Activated B cell treated with CpG ODN at 0.5 μM for 24 hours (primary cell): ENCODE results near the gene SDF2. TPM values are rescaled to one million over a fixed set of nuclear protein-coding genes. Genes with fewer than 3 reads are reported as not detected.
"Not testable (repeated sequence)": the region's sequence is repeated elsewhere in the genome, so short reads cannot be mapped to it uniquely, and the experiment has no call there.

ENCODE experiments used
- ATAC-seq: fragments of 200-7000 bp; cut with Tn5 transposase; one replicate; pipeline ENCODE4 v1.10.0; 2021; ENCODE audit warnings: low read depth, mild to moderate bottlenecking, moderate library complexity
- CTCF ChIA-PET: fragments of 350-600 bp; sonication (Branson Sonifier 250); formaldehyde crosslinking; loops from one replicate; lab custom pipeline; 2021; ENCODE audit warnings: antibody characterized with exemption; lab: Charles Lee
- POLR2A ChIA-PET: fragments of 350-600 bp; sonication (Branson Sonifier 250); formaldehyde crosslinking; loops from one replicate; lab custom pipeline; 2021; ENCODE audit warnings: antibody characterized with exemption; lab: Charles Lee
- DNase-seq: peaks from one replicate; pipeline ENCODE4 v3.0.0; 2022
- H3K27ac Mint-ChIP-seq: one replicate; pipeline ENCODE4 v1.8.0; 2020; ENCODE audit warnings: mixed read lengths
- H3K27me3 Mint-ChIP-seq: one replicate; pipeline ENCODE4 v1.8.0; 2021; ENCODE audit warnings: mixed read lengths
- H3K36me3 Mint-ChIP-seq: one replicate; pipeline ENCODE4 v1.8.0; 2021; ENCODE audit warnings: low read depth, mixed read lengths
- H3K4me1 Mint-ChIP-seq: one replicate; pipeline ENCODE4 v1.8.0; 2021; ENCODE audit warnings: mixed read lengths
- H3K4me3 Mint-ChIP-seq: one replicate; pipeline ENCODE4 v1.8.0; 2020; ENCODE audit warnings: mild to moderate bottlenecking, mixed read lengths
- H3K9me3 Mint-ChIP-seq: one replicate; pipeline ENCODE4 v1.8.0; 2020; ENCODE audit warnings: mixed read lengths
- intact Hi-C: fragments of 100-400 bp; cut with micrococcal nuclease; formaldehyde crosslinking; loops from one replicate; pipeline ENCODE4 v1.15.1; 2024
- total RNA-seq: library from RNA; stranded (reverse); gene quantifications from 2 replicates; pipeline ENCODE4 v1.2.3, GENCODE V29; 2022
- TF ChIP-seq, protein P1 (sequence below): fragments of 200-600 bp; IDR thresholded peaks from one replicate; pipeline ENCODE4 v1.8.0; 2022; ENCODE audit warnings: antibody characterized with exemption, mild to moderate bottlenecking

Gene SDF2
- total RNA-seq, 1 donor from 2014 or later, result 47.7 TPM

DNA sequence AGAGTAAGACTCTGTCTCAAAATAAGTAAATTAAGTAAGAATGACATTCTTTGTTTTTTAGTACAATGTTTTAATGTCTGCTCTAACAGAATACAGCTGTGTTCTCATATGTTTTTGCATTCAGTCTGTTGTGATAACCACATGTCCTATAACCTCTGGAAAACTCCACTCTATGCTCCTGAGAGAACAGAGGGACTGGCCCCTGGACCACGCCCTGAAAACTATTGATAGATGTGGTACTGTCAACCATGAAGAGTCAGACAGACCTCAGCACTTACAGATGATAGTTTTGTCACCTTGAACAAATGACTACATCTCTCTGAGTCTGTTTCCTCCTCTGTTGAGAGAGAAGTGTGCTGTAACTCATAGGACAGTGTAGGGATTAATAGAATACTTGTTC, 8.2 kb upstream of the SDF2 start:
- H3K27me3 Mint-ChIP-seq, result no peaks in the 10 kb centered on the region
- ChIA-PET POLR2A (interaction anchor here (0.5 kb wide), 1 partner anchor 25 kb away, joined by 3 read pairs; the partner anchor contains the start of gene BLTP2), CTCF (interaction anchor here (2.8 kb wide), 1 partner anchor 23 kb away, joined by 9 read pairs; no protein-coding TSS in a partner anchor)
- H3K27ac Mint-ChIP-seq, result no peak overlapping the region
- TF ChIP-seq, protein P1, sequence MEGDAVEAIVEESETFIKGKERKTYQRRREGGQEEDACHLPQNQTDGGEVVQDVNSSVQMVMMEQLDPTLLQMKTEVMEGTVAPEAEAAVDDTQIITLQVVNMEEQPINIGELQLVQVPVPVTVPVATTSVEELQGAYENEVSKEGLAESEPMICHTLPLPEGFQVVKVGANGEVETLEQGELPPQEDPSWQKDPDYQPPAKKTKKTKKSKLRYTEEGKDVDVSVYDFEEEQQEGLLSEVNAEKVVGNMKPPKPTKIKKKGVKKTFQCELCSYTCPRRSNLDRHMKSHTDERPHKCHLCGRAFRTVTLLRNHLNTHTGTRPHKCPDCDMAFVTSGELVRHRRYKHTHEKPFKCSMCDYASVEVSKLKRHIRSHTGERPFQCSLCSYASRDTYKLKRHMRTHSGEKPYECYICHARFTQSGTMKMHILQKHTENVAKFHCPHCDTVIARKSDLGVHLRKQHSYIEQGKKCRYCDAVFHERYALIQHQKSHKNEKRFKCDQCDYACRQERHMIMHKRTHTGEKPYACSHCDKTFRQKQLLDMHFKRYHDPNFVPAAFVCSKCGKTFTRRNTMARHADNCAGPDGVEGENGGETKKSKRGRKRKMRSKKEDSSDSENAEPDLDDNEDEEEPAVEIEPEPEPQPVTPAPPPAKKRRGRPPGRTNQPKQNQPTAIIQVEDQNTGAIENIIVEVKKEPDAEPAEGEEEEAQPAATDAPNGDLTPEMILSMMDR, result no peak
- H3K4me1 Mint-ChIP-seq, result peaks cover 13% of the 10 kb centered on the region
- H3K36me3 Mint-ChIP-seq, result peaks cover 69% of the 10 kb centered on the region
- H3K4me3 Mint-ChIP-seq, result no peak overlapping the region
- no peak for ATAC-seq
- intact Hi-C loops, result no loop called here
- DNase-seq, result no peak
- H3K9me3 Mint-ChIP-seq, result no peaks in the 10 kb centered on the region

DNA sequence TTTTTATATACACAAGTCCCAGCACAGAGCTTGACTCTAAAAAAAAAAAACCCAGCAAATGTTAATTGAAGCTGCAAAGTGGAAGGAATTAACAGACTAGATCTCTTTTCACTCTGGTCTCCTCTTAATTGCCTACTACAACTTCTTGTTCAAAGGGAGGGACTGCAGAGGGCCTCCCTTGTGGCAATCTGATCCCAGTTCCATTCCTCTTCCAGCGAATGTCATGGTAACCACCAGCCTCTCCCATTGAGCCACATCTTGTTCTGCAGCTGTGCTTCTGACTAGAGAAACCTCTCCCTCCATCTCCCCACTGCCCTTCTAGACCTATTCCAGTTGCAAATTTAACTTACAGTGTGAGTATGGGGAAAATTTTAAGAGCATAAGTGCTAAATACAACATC, 6.2 kb upstream of the SDF2 start:
- peaks cover 56% of the 10 kb centered on the region for H3K36me3 Mint-ChIP-seq

DNA sequence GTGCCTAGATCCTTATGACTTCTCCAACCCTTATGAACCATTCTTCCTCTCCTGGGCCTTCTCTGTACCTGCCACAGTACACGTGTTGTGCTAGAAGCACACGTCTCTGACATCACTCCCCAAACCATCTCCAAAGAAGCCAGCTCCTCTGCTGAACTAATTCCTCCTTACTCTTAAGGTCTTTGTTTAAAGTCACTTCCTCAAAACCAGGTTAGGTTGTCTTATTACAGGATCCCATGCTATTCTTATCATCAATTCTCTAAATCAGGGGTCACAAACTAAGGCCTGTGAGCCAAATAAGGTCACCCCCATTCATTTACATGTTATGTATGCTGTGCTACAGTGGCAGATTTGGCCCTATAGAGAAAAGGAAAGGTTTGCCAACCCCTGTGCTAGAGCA, 4.3 kb upstream of the SDF2 start:
- Mint-ChIP-seq H3K27me3 (no peaks in the 10 kb centered on the region), H3K4me1 (peaks cover 49% of the 10 kb centered on the region), H3K36me3 (peaks cover 49% of the 10 kb centered on the region), H3K4me3 (no peak overlapping the region), H3K27ac (no peak overlapping the region), H3K9me3 (no peaks in the 10 kb centered on the region)
- intact Hi-C loops, result no loop called here
- CTCF ChIA-PET, result no interaction called here
- TF ChIP-seq, protein P1, result no peak
- DNase-seq (no peak), ATAC-seq (no peak)
- POLR2A ChIA-PET, result no interaction called here

More for the DNA sequence above, 6.2 kb upstream of the SDF2 start:
- DNase-seq (no peak), ATAC-seq (no peak)
- Mint-ChIP-seq H3K9me3 (no peaks in the 10 kb centered on the region), H3K27ac (no peak overlapping the region), H3K4me1 (peaks cover 32% of the 10 kb centered on the region), H3K27me3 (no peaks in the 10 kb centered on the region), H3K4me3 (no peak overlapping the region)
- TF ChIP-seq, protein P1, result no peak
- ChIA-PET POLR2A (interaction anchor here (1.0 kb wide), 1 partner anchor 12 kb away, joined by 4 read pairs; no protein-coding TSS in a partner anchor), CTCF (interaction anchor here (1.0 to 2.8 kb wide), 2 partner anchors 20 to 21 kb away, joined by 3 to 9 read pairs; no protein-coding TSS in a partner anchor)
- intact Hi-C loops, result no loop called here

DNA sequence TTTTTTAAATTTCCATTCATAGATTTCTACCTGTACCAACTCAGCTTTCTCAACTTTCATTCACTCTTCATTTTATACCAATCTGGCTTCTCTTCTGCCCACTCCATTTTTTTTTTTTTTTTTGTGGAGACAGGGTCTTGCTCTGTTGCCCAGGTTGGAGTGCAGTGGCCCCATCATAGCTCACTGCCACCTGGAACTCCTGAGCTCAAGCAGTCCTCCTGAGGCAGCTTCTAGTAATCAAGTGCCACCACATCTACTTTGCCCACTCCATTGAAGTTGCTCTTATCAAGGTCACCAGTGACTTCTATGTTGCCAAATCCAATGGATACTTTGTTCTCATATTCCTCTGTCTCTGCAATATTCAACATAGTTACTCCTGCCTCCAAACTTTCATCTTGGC, 2.0 kb upstream of the SDF2 start:
- H3K27me3 Mint-ChIP-seq, result no peaks in the 10 kb centered on the region

DNA sequence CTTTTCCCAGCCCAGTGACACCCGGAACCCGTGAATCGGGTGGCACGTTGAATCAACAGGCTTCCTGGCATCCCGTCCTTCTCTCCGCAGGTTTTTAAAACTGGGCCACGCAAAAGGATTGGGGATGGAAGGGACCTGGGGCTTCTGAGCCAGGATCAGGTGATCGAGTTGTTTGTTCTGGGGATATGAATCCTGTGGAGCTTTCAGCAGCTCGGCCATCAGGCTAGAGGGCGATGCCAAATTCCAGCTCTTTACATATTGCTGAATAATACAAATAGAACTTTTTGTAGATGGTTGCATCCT, 772 bp upstream of the SDF2 start:
- intact Hi-C loops, result loop anchor here (1.0 to 5.0 kb wide), 6 partner anchors 17 to 290 kb away; partner anchors contain the start of genes BLTP2, DHRS13, PHF12 and PROCA1
- TF ChIP-seq, protein P1, result no peak
- CTCF ChIA-PET, result interaction anchor here (1.0 to 2.2 kb wide), 6 partner anchors 16 to 455 kb away, joined by 3 to 16 read pairs (median 5); partner anchors contain the start of genes BLTP2, RPL23A and TLCD1
- Mint-ChIP-seq H3K36me3 (peaks cover 51% of the 10 kb centered on the region), H3K9me3 (no peaks in the 10 kb centered on the region), H3K4me1 (peaks cover 57% of the 10 kb centered on the region), H3K27me3 (no peaks in the 10 kb centered on the region), H3K4me3 (peak overlapping the region; percentile 98), H3K27ac (peak overlapping the region; percentile 100)
- ATAC-seq (no peak), DNase-seq (no peak)
- POLR2A ChIA-PET, result interaction anchor here (0.6 to 4.6 kb wide), 12 partner anchors 17 to 1268 kb away, joined by 3 to 100 read pairs (median 7); partner anchors contain the start of genes ALDOC, BLTP2, NEK8 and PHF12

More for the DNA sequence above, 2.0 kb upstream of the SDF2 start:
- Mint-ChIP-seq H3K4me3 (peak overlapping the region; percentile 98), H3K4me1 (peaks cover 61% of the 10 kb centered on the region), H3K36me3 (peaks cover 51% of the 10 kb centered on the region), H3K9me3 (no peaks in the 10 kb centered on the region), H3K27ac (peak overlapping the region; percentile 6)
- DNase-seq (no peak), ATAC-seq (no peak)
- intact Hi-C loops, result loop anchor here (2.0 to 5.0 kb wide), 4 partner anchors 47 to 289 kb away; partner anchors contain the start of genes DHRS13, PHF12 and PROCA1
- TF ChIP-seq, protein P1, result no peak
- CTCF ChIA-PET, result interaction anchor here (1.2 kb wide), 1 partner anchor 11 kb away, joined by 3 read pairs; no protein-coding TSS in a partner anchor
- POLR2A ChIA-PET, result interaction anchor here (0.6 to 4.6 kb wide), 2 partner anchors 19 to 163 kb away, joined by 7 to 100 read pairs; partner anchors contain the start of gene BLTP2

DNA sequence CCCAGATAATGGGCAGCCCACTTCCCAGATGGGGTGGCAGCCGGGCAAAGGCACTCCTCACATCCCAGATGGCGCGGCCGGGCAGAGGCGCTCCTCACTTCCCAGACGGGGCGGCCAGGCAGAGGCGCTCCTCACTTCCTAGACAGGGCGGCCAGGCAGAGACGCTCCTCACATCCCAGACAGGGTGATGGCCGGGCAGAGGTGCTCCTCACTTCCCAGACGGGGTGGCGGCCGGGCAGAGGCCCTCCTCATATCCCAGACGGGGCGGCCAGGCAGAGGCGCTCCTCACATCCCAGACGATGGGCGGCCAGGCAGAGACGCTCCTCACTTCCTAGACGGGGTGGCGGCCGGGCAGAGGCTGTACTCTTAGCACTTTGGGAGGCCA, 2.2 kb downstream of the SDF2 start:
- H3K36me3 Mint-ChIP-seq, result peaks cover 45% of the 10 kb centered on the region
- intact Hi-C loops, H3K27ac Mint-ChIP-seq, H3K27me3 Mint-ChIP-seq, H3K4me3 Mint-ChIP-seq, DNase-seq, CTCF ChIA-PET, ATAC-seq, H3K9me3 Mint-ChIP-seq: not testable (repeated sequence)
- peaks cover 44% of the 10 kb centered on the region for H3K4me1 Mint-ChIP-seq
- POLR2A ChIA-PET, result interaction anchor here (4.6 kb wide), 1 partner anchor 14 kb away, joined by 100 read pairs; the partner anchor contains the start of gene BLTP2

DNA sequence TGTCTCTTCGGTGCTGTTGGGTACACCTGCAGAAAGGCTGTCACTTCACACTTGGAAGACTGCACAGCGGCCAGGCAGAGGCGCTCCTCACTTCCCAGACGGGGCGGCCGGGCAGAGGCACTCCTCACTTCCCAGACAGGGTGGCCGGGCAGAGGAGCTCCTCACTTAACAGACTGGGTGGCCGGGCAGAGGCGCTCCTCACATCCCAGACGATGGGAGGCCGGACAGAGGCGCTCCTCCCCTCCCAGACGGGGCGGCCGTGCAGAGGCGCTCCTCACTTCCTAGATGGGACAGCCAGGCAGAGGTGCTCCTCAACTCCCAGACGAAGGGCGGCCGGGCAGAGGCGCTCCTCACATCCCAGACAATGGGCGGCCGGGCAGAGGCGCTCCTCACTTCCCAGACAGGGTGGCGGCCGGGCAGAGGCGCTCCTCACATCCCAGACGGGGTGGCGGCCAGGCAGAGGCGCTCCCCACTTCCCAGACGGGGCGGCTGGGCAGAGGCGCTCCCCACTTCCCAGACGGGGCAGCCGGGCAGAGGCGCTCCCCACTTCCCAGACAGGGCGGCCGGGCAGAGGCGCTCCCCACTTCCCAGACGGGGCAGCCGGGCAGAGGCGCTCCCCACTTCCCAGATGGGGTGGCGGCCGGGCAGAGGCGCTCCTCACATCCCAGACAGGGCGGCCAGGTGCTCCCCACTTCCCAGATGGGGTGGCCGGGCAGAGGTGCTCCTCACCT, 2.8 kb downstream of the SDF2 start:
- ATAC-seq, H3K4me3 Mint-ChIP-seq, H3K27ac Mint-ChIP-seq, CTCF ChIA-PET, H3K27me3 Mint-ChIP-seq, DNase-seq, intact Hi-C loops, POLR2A ChIA-PET, H3K9me3 Mint-ChIP-seq: not testable (repeated sequence)
- H3K4me1 Mint-ChIP-seq, result peaks cover 38% of the 10 kb centered on the region
- peaks cover 48% of the 10 kb centered on the region for H3K36me3 Mint-ChIP-seq
